Measurements from ENCODE around the gene DAND5. TPM values are rescaled to one million over a fixed set of nuclear protein-coding genes. Genes with fewer than 3 reads are reported as not detected.

DAND5 gene
- total and polyA plus RNA-seq, 10 of the 15 experiments (the other 5 are each of a cell fraction or from before 2014, with no cell fraction given) = 0.06 to 0.15 (median 0.12) TPM; not detected in 5

GRCh38 chr19:12937093-12937926 is 32.1 kb upstream of the DAND5 start (continued):
- TF ChIP-seq RELA (IDR thresholded peaks at IDR 0.05; ENCODE audit: borderline replicate concordance, partially characterized antibody) (peak; percentile 52), RAD21 (IDR thresholded peaks at IDR 0.05; ENCODE audit: insufficient read depth, low read depth, low read length) (no peak), NFYA (IDR thresholded peaks at IDR 0.05; ENCODE audit: borderline replicate concordance, low read depth, low read length) (no peak), USF1 (IDR thresholded peaks at IDR 0.05; ENCODE audit: borderline replicate concordance, extremely low read length, insufficient read depth, low read depth, low read length) (peak; percentile 80), IKZF1 (conservative IDR thresholded peaks at IDR 0.05) (peak; percentile 50), SREBF1 (IDR thresholded peaks at IDR 0.05; ENCODE audit: low read length) (no peak), RAD51 (IDR thresholded peaks at IDR 0.05) (peak; percentile 89), ZNF274 (IDR thresholded peaks at IDR 0.05; ENCODE audit: insufficient read depth, insufficient read length) (no peak), IKZF2 (IDR thresholded peaks at IDR 0.05) (peak; percentile 68 to 86), MLLT1 (IDR thresholded peaks at IDR 0.05) (0 out of 2 replicates have a peak, but pooled peaks have one; percentile 34), NRF1 (conservative IDR thresholded peaks at IDR 0.05; ENCODE audit: low read depth, low read length) (no peak), FOXK2 (IDR thresholded peaks at IDR 0.05) (no peak), PAX5 (IDR thresholded peaks at IDR 0.05; ENCODE audit: borderline replicate concordance, low read depth, low read length) (no peak), BCL11A (IDR thresholded peaks at IDR 0.05; ENCODE audit: low read depth, low read length) (no peak), MYB (IDR thresholded peaks at IDR 0.05; ENCODE audit: borderline replicate concordance, low read depth, low read length) (no peak), ATF7 (IDR thresholded peaks at IDR 0.05; ENCODE audit: low read depth) (no peak), BCL3 (IDR thresholded peaks at IDR 0.05; ENCODE audit: borderline replicate concordance, insufficient read depth, low read depth, low read length, poor library complexity, severe bottlenecking) (no peak), ZNF24 (IDR thresholded peaks at IDR 0.05) (no peak), ESRRA (IDR thresholded peaks at IDR 0.05; ENCODE audit: low read length) (no peak)
- TF ChIP-seq, protein P1, sequence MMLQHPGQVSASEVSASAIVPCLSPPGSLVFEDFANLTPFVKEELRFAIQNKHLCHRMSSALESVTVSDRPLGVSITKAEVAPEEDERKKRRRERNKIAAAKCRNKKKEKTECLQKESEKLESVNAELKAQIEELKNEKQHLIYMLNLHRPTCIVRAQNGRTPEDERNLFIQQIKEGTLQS (IDR thresholded peaks at IDR 0.05; ENCODE audit: borderline replicate concordance, extremely low read depth, low read depth, low read length) = peak; percentile 29; the same call in 1 of the 2 replicates
- TF ChIP-seq, protein P2, sequence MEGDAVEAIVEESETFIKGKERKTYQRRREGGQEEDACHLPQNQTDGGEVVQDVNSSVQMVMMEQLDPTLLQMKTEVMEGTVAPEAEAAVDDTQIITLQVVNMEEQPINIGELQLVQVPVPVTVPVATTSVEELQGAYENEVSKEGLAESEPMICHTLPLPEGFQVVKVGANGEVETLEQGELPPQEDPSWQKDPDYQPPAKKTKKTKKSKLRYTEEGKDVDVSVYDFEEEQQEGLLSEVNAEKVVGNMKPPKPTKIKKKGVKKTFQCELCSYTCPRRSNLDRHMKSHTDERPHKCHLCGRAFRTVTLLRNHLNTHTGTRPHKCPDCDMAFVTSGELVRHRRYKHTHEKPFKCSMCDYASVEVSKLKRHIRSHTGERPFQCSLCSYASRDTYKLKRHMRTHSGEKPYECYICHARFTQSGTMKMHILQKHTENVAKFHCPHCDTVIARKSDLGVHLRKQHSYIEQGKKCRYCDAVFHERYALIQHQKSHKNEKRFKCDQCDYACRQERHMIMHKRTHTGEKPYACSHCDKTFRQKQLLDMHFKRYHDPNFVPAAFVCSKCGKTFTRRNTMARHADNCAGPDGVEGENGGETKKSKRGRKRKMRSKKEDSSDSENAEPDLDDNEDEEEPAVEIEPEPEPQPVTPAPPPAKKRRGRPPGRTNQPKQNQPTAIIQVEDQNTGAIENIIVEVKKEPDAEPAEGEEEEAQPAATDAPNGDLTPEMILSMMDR (IDR thresholded peaks at IDR 0.05 in 2 of 3, conservative IDR thresholded peaks at IDR 0.05 in 1 of 3; ENCODE audit: control insufficient read depth in 2 of 3, extremely low read depth in 1 of 3, insufficient read depth in 1 of 3, low read depth in 3 of 3, low read length in 3 of 3) = no peak
- TF ChIP-seq, protein P3, sequence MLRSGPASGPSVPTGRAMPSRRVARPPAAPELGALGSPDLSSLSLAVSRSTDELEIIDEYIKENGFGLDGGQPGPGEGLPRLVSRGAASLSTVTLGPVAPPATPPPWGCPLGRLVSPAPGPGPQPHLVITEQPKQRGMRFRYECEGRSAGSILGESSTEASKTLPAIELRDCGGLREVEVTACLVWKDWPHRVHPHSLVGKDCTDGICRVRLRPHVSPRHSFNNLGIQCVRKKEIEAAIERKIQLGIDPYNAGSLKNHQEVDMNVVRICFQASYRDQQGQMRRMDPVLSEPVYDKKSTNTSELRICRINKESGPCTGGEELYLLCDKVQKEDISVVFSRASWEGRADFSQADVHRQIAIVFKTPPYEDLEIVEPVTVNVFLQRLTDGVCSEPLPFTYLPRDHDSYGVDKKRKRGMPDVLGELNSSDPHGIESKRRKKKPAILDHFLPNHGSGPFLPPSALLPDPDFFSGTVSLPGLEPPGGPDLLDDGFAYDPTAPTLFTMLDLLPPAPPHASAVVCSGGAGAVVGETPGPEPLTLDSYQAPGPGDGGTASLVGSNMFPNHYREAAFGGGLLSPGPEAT (IDR thresholded peaks at IDR 0.05; ENCODE audit: low read depth) = peak; percentile 82

Data from GM12878 (cell line).